Pancreas (tissue), 10 donors: ENCODE measurements around the gene NEK3. TPM values are rescaled to one million over a fixed set of nuclear protein-coding genes. Genes with fewer than 3 reads are reported as not detected.

ENCODE experiments used
- ATAC-seq, 4 donors: fragments of 200-7000 bp; cut with Tn5 transposase; one replicate each; pipeline versions ENCODE4 v1.8.0 to v1.9.1; 2020; ENCODE audit warnings: mild to moderate bottlenecking in 4 of 4, moderate library complexity in 4 of 4
- DNase-seq, 6 donors: peaks; one replicate each; pipeline ENCODE4 v3.0.0-alpha.2; 2020
- FAIRE-seq: peaks from 2 replicates; lab custom pipeline; 2012; peaks lifted over from hg19 to GRCh38; lab: Jason Lieb, UNC
- H3K27ac ChIP-seq, 4 donors: fragments of 200-600 bp; sonication (generic); 1 replicate in 3 of 4; 2 replicates in 1 of 4; pipeline versions ENCODE4 v1.5.0 to v1.8.0; 2020
- H3K27me3 ChIP-seq, 4 donors: fragments of 200-600 bp; one replicate each; pipeline ENCODE4 v1.8.0; 2021
- H3K36me3 ChIP-seq, 3 donors: fragments of 200-600 bp; sonication (generic) in 1 of 3; one replicate each; pipeline versions ENCODE4 v1.5.0 to v1.8.0; 2020 to 2021
- H3K4me1 ChIP-seq, 3 donors: fragments of 200-600 bp; one replicate each; pipeline ENCODE4 v1.8.0; 2021
- H3K4me3 ChIP-seq, 4 donors: fragments of 200-600 bp; sonication (generic) in 2 of 4; one replicate each; pipeline versions ENCODE4 v1.5.0 to v1.8.0; 2020 to 2021
- H3K9me3 ChIP-seq, 4 donors: fragments of 200-600 bp; one replicate each; pipeline ENCODE4 v1.8.0; 2021
- WGBS, 2 donors: extraction: QIAGEN DNeasy Blood & Tissue Kit; methylation state at CpG; one replicate each; pipeline ENCODE4 v1.1.7; 2013; 5-methylcytosine and 5-hydroxymethylcytosine counted together
- intact Hi-C, 3 donors: fragments of 100-400 bp; cut with DNase I; formaldehyde crosslinking; loops; one replicate each; pipeline versions ENCODE4 v1.11.1 to v1.14.2; 2022
- polyA plus RNA-seq, 2 donors: library from polyadenylated mRNA; stranded (reverse); fragments of 200-250 nt; gene quantifications; one replicate each; pipeline ENCODE4 v1.2.3, GENCODE V29; 2013
- total RNA-seq, 6 donors: library from RNA; stranded (reverse); fragmentation: NEBNext Ultra II Directional in 4 of 6; extraction: Animal tissue kit (Norgen Biotek cat#: 25700) in 4 of 6; gene quantifications; one replicate each; pipeline versions ENCODE4 v1.2.1 to v1.2.4, GENCODE V29; 2021 to 2023
- TF ChIP-seq, protein P1 (sequence below), 4 donors: fragments of 200-600 bp; sonication (generic) in 3 of 4; IDR thresholded peaks; one replicate each; pipeline versions ENCODE4 v1.5.0 to v1.8.0; 2021; ENCODE audit warnings: antibody characterized with exemption in 4 of 4
- donor health status: healthy with polysubstance abuse.
- donor health status: DM: no; HTN: no; CAD: no; lungs with moderate emphysema.
- donor health status: DM: no; HTN: no; CAD: no.
- donor health status: control.
- donor health status: control.
- donor health status: Bipolar disorder and iron deficiency.
- donor health status: DM: yes; HTN: yes; CAD: no.
- donor health status: DM: no; HTN: no; CAD: no.
- donor health status: DM: no; HTN: no; CAD: no.
- donor health status: DM: yes; HTN: yes; CAD: no.

The NEK3 gene
- total and polyA plus RNA-seq, 8 donors: 6.0 to 33.4 (median 7.0) TPM

DNA sequence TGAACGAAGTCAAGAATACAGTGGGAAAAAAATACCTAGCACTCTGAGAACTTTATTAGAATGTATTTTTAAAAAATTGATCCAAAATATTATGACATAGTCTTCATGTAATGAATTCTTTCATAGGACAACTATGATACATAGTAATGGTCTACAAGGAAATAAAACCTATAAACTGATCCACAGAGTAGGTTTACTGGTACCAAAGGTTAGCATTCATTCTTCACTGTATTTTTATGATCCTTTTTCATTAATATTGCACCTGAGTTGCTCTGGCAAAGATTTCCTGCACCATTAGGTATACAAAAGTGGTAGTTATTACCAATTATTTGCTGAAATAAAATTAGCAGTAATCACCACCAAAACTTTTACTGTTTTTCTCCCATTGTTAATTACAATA, 4.2 kb downstream of the NEK3 start:
- no peaks in the 10 kb centered on the region for H3K4me1 ChIP-seq
- no peaks in the 10 kb centered on the region for H3K9me3 ChIP-seq
- 83 to 94% methylated on average over 1 of the region's 1 CpG for WGBS, 2 donors
- ATAC-seq (no peak), DNase-seq (no peak), FAIRE-seq (no peak)
- intact Hi-C loops: no loop called here
- H3K4me3 ChIP-seq: no peak overlapping the region
- H3K27ac ChIP-seq: no peak overlapping the region
- TF ChIP-seq, protein P1, sequence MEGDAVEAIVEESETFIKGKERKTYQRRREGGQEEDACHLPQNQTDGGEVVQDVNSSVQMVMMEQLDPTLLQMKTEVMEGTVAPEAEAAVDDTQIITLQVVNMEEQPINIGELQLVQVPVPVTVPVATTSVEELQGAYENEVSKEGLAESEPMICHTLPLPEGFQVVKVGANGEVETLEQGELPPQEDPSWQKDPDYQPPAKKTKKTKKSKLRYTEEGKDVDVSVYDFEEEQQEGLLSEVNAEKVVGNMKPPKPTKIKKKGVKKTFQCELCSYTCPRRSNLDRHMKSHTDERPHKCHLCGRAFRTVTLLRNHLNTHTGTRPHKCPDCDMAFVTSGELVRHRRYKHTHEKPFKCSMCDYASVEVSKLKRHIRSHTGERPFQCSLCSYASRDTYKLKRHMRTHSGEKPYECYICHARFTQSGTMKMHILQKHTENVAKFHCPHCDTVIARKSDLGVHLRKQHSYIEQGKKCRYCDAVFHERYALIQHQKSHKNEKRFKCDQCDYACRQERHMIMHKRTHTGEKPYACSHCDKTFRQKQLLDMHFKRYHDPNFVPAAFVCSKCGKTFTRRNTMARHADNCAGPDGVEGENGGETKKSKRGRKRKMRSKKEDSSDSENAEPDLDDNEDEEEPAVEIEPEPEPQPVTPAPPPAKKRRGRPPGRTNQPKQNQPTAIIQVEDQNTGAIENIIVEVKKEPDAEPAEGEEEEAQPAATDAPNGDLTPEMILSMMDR (IDR thresholded peaks at IDR 0.05): no peak
- no peaks in the 10 kb centered on the region for H3K27me3 ChIP-seq
- H3K36me3 ChIP-seq: peaks cover 0 to 10% (median 0%) of the 10 kb centered on the region in 3 donors

- no peak for FAIRE-seq
- H3K4me1 ChIP-seq: no peaks in the 10 kb centered on the region
- H3K4me3 ChIP-seq: no peak overlapping the region
- H3K27ac ChIP-seq: no peak overlapping the region
- no peak for ATAC-seq
- H3K27me3 ChIP-seq: no peaks in the 10 kb centered on the region
- intact Hi-C loops: no loop called here
- no peak for DNase-seq
- TF ChIP-seq, protein P1 (IDR thresholded peaks at IDR 0.05): no peak
- H3K9me3 ChIP-seq: no peaks in the 10 kb centered on the region
- WGBS, 2 donors: 63% methylated on average over 1 of the region's 1 CpG
- peaks cover 0 to 18% (median 0%) of the 10 kb centered on the region in 3 donors for H3K36me3 ChIP-seq
Observed at GRCh38 chr13:52147225-52147624, 12.2 kb downstream of the NEK3 start.

DNA sequence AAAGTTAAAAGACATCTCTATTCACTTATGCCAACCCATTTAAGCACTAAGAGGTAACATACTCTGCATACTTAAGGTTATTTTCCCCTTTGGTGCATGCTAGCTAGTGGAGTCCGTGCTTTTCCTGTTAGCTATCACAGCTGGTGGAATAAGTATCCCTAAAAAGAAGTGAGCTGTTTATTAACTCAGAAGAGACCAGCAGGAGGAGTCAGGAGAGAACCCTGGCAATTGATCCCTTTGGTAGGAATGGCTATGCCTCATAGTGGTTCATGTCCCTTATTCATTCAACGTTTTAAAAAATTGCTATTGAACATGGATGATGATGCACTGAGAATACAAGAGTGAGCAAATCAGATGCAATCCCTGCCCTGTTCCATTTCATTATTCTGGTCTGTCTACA, 18.1 kb downstream of the NEK3 start:
- no peaks in the 10 kb centered on the region for H3K27me3 ChIP-seq
- H3K4me1 ChIP-seq: no peaks in the 10 kb centered on the region
- no peak for ATAC-seq

GRCh38 chr13:52137489-52137888, 21.9 kb downstream of the NEK3 start:
- peaks cover 0 to 15% (median 4%) of the 10 kb centered on the region in 3 donors for H3K36me3 ChIP-seq
- H3K9me3 ChIP-seq: no peaks in the 10 kb centered on the region
- intact Hi-C loops: no loop called here
- H3K27ac ChIP-seq: no peak overlapping the region
- H3K4me1 ChIP-seq: no peaks in the 10 kb centered on the region
- no peaks in the 10 kb centered on the region for H3K27me3 ChIP-seq
- ATAC-seq: no peak
- 89 to 94% methylated on average over 3 of the region's 3 CpGs for WGBS, 2 donors
- DNase-seq: no peak
- H3K4me3 ChIP-seq: no peak overlapping the region
- TF ChIP-seq, protein P1 (IDR thresholded peaks at IDR 0.05): no peak
- no peak for FAIRE-seq

More for the DNA sequence above, 18.1 kb downstream of the NEK3 start:
- Histone ChIP-seq H3K9me3 (no peaks in the 10 kb centered on the region), H3K36me3 (peaks cover 0 to 8% (median 0%) of the 10 kb centered on the region in 3 donors), H3K4me3 (no peak overlapping the region), H3K27ac (no peak overlapping the region)
- intact Hi-C loops: no loop called here
- WGBS, 2 donors: 34 to 44% methylated on average over 2 of the region's 2 CpGs
- TF ChIP-seq, protein P1 (IDR thresholded peaks at IDR 0.05): no peak
- FAIRE-seq: no peak
- no peak for DNase-seq

DNA sequence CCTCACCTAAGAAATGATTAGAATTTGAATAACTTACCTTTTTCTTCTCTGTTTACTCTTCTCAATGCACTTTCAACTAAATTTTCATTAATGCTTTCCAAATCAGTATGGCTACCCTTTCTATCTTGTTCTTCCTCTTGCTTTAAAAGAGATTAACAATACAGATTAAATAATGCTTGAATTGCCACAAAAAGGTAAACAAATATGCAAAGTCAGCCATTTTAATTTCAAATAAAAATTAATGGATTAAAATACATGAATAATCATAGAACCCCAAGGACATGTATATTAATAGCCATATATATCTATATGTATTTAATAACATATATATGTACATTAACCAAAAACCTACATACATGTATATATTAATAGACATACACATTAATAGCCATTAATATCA, 22.6 kb downstream of the NEK3 start:
- Histone ChIP-seq H3K4me3 (no peak overlapping the region), H3K27me3 (no peaks in the 10 kb centered on the region), H3K9me3 (no peaks in the 10 kb centered on the region), H3K4me1 (no peaks in the 10 kb centered on the region), H3K27ac (no peak overlapping the region), H3K36me3 (peaks cover 0 to 15% (median 4%) of the 10 kb centered on the region in 3 donors)
- FAIRE-seq (peak; percentile 80), ATAC-seq (no peak), DNase-seq (no peak)
- intact Hi-C loops: no loop called here
- TF ChIP-seq, protein P1 (IDR thresholded peaks at IDR 0.05): no peak
